Chondrocyte (in vitro differentiated cells): ENCODE data around the gene MFAP1. TPM values are rescaled to one million over a fixed set of nuclear protein-coding genes. Genes with fewer than 3 reads are reported as not detected.
A peak's percentile ranks its signal among the peaks of the same experiment; 100 is the strongest.

Experiments
- DNase-seq: peaks from one replicate; pipeline ENCODE4 v3.0.0; 2021; ENCODE audit warnings: mixed read lengths, low spot score
- H3K27ac Mint-ChIP-seq: one replicate; pipeline ENCODE4 v1.8.0; 2021; ENCODE audit warnings: mild to moderate bottlenecking, moderate library complexity, mixed read lengths; ENCODE audit not compliant: unreplicated experiment
- H3K27me3 Mint-ChIP-seq: 2 replicates; pipeline ENCODE4 v1.8.0; 2021; ENCODE audit warnings: low read depth, mixed read lengths
- H3K36me3 Mint-ChIP-seq: 2 replicates; pipeline ENCODE4 v1.8.0; 2021; ENCODE audit warnings: low read depth, mixed read lengths
- H3K4me1 Mint-ChIP-seq: 2 replicates; pipeline ENCODE4 v1.8.0; 2021; ENCODE audit warnings: low read depth, mild to moderate bottlenecking, mixed read lengths
- H3K4me3 Mint-ChIP-seq: one replicate; pipeline ENCODE4 v1.8.0; 2021; ENCODE audit warnings: mild to moderate bottlenecking, moderate library complexity, mixed read lengths; ENCODE audit not compliant: unreplicated experiment
- H3K9me3 Mint-ChIP-seq: 2 replicates; pipeline ENCODE4 v1.8.0; 2021; ENCODE audit warnings: low read depth, mixed read lengths
- total RNA-seq: library from RNA; stranded (reverse); gene quantifications from 3 replicates; pipeline ENCODE4 v1.2.1, GENCODE V29; 2021
- TF ChIP-seq, protein P1 (sequence below): fragments of 200-600 bp; sonication (generic); IDR thresholded peaks from 2 replicates; pipeline ENCODE4 v1.5.0; 2021; ENCODE audit warnings: antibody characterized with exemption, mild to moderate bottlenecking, moderate library complexity

MFAP1 gene
- total RNA-seq, 1 donor from 2014 or later, result 26.2 TPM

GRCh38 chr15:43800286-43801141 is 24.0 kb downstream of the MFAP1 start, which contains the start of gene HYPK:
Gene HYPK (plus strand): TSS chr15:43800599. CDS start chr15:43800623, 24 bp downstream.
- DNase-seq, result peak; percentile 97
- Mint-ChIP-seq H3K36me3 (peaks cover 16% of the 10 kb centered on the region), H3K27me3 (no peaks in the 10 kb centered on the region), H3K9me3 (no peaks in the 10 kb centered on the region), H3K4me3 (peak within 1 kb of the TSS; percentile 99), H3K27ac (peak within 1 kb of the TSS; percentile 99), H3K4me1 (peaks cover 52% of the 10 kb centered on the region)
- TF ChIP-seq, protein P1, sequence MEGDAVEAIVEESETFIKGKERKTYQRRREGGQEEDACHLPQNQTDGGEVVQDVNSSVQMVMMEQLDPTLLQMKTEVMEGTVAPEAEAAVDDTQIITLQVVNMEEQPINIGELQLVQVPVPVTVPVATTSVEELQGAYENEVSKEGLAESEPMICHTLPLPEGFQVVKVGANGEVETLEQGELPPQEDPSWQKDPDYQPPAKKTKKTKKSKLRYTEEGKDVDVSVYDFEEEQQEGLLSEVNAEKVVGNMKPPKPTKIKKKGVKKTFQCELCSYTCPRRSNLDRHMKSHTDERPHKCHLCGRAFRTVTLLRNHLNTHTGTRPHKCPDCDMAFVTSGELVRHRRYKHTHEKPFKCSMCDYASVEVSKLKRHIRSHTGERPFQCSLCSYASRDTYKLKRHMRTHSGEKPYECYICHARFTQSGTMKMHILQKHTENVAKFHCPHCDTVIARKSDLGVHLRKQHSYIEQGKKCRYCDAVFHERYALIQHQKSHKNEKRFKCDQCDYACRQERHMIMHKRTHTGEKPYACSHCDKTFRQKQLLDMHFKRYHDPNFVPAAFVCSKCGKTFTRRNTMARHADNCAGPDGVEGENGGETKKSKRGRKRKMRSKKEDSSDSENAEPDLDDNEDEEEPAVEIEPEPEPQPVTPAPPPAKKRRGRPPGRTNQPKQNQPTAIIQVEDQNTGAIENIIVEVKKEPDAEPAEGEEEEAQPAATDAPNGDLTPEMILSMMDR, result no peak

- TF ChIP-seq, protein P1, result no peak
- Mint-ChIP-seq H3K36me3 (peaks cover 14% of the 10 kb centered on the region), H3K27ac (peak within 1 kb of the TSS; percentile 99), H3K27me3 (no peaks in the 10 kb centered on the region), H3K9me3 (no peaks in the 10 kb centered on the region), H3K4me3 (peak within 1 kb of the TSS; percentile 99), H3K4me1 (peaks cover 58% of the 10 kb centered on the region)
- DNase-seq, result no peak
Measured at GRCh38 chr15:43799945-43800285, 24.6 kb downstream of the MFAP1 start, which contains the start of gene SERINC4. Gene SERINC4 (minus strand): TSS chr15:43800220. CDS start chr15:43799986, 234 bp downstream.

DNA sequence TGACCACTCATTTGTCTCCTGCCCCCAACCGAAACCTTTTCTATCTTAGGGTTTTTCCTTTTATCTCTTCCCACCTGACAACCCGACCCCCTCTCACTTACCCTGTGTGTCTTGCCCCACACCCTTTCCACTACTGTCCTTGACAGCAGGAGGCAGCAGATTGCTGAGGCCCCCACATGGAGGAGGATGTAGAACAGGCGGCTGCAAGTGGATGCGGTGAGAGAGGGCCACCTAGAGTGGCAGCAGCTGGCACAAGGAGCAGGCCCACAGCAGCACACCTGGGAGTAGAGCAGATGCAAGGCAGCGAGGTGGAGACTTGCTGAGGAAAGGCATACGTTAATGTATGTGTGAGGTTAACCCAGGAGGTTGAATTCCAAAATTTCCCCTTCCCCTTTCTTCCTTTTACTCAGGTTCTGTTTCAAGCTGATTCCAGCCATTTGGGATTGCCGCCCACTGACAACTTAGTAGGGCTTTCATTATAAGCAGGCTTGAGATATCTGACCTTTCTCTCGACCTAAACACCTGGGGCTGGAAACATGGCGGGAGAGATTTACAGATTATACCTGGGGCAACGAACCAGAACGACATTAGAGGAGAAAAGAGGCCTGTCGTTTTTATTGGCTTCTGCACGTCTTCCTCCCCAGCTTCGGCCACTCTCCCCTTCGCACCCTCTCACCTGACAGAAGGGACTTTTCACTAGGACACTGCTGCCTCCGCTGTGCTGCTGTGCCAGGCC is 25.1 kb downstream of the MFAP1 start:
- no peak for DNase-seq
- no peaks in the 10 kb centered on the region for H3K27me3 Mint-ChIP-seq
- peaks cover 63% of the 10 kb centered on the region for H3K4me1 Mint-ChIP-seq
- TF ChIP-seq, protein P1, result no peak
- H3K27ac Mint-ChIP-seq, result peak overlapping the region; percentile 99
- H3K36me3 Mint-ChIP-seq, result peaks cover 17% of the 10 kb centered on the region
- no peaks in the 10 kb centered on the region for H3K9me3 Mint-ChIP-seq
- H3K4me3 Mint-ChIP-seq, result no peak overlapping the region

DNA sequence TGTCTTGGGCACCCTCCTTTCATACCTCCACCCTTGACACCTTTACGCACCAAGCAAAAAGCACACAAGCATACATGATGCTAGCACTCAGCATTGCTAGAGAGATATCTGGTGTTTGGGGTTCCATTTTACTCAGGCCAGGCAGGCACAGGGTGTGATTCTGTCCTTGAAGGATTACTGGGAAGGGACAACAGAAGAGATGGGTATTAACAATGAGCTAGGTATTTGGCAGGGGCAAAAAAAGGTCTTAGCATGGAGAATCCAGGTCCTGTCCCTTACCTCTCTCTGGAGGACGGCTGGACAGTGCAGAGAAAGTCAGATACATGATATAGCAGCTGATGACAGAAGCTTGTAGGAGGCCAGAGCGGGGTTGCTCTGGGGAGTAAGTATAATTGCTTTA is 27.9 kb downstream of the MFAP1 start:
- Mint-ChIP-seq H3K4me1 (peaks cover 75% of the 10 kb centered on the region), H3K27ac (peak overlapping the region; percentile 97), H3K9me3 (no peaks in the 10 kb centered on the region), H3K4me3 (no peak overlapping the region), H3K36me3 (peaks cover 26% of the 10 kb centered on the region), H3K27me3 (no peaks in the 10 kb centered on the region)
- TF ChIP-seq, protein P1, result no peak
- no peak for DNase-seq

DNA sequence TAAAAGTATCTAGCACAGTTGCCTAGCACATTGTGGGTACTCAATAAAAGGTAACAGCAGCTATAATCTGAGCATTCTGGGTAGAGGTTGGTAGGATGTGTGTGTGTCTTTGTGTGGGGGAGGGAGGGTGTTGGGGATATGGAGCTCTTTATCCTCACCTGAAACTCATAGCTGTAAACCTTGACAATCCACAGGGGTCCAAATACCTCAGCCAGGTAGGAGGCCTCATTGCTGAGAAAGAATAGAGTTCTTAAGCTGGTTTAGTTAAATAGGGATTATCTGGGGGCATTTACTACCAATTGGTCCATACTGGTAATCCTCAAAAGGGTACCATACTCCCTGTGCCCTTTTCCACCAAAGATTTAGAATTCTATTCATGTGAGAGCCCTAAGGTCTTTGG is 28.5 kb downstream of the MFAP1 start:
- Mint-ChIP-seq H3K27ac (peak overlapping the region; percentile 97), H3K27me3 (no peaks in the 10 kb centered on the region), H3K9me3 (no peaks in the 10 kb centered on the region), H3K4me1 (peaks cover 72% of the 10 kb centered on the region), H3K36me3 (peaks cover 25% of the 10 kb centered on the region), H3K4me3 (peak overlapping the region; percentile 43)
- no peak for DNase-seq
- TF ChIP-seq, protein P1, result no peak
